GM12872 (cell line): Measurements from ENCODE around the gene KRTAP2-1.
"Not testable (repeated sequence)": the region's sequence is repeated elsewhere in the genome, so short reads cannot be mapped to it uniquely, and the experiment has no call there.

ENCODE experiments used
- TF ChIP-seq, protein P1 (sequence below): IDR thresholded peaks from 3 replicates; pipeline ENCODE4 v1.5.1; 2011; ENCODE audit warnings: low read depth, mild to moderate bottlenecking, low read length, moderate library complexity; ENCODE audit not compliant: insufficient read depth

The KRTAP2-1 gene

DNA sequence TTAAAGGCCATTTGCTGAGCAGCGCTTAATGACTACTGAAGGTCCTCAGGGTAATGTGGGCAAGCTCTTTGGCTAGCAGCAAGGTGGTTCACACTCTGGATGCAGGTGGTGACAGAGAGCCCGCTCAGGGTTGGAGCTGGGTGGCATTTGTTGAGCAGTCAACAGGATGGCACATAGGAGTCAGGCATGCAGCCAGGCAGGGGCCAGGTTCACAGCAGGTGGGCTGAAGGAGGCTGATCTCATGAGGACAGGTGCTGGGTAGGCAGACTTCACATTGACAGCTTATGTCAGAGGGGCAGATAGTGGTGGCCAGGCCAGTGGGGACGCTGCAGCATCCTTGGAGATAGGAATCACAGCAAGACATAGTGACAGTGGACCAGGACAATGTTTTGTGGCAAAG, 42.7 kb downstream of the KRTAP2-1 start:
- TF ChIP-seq, protein P1, sequence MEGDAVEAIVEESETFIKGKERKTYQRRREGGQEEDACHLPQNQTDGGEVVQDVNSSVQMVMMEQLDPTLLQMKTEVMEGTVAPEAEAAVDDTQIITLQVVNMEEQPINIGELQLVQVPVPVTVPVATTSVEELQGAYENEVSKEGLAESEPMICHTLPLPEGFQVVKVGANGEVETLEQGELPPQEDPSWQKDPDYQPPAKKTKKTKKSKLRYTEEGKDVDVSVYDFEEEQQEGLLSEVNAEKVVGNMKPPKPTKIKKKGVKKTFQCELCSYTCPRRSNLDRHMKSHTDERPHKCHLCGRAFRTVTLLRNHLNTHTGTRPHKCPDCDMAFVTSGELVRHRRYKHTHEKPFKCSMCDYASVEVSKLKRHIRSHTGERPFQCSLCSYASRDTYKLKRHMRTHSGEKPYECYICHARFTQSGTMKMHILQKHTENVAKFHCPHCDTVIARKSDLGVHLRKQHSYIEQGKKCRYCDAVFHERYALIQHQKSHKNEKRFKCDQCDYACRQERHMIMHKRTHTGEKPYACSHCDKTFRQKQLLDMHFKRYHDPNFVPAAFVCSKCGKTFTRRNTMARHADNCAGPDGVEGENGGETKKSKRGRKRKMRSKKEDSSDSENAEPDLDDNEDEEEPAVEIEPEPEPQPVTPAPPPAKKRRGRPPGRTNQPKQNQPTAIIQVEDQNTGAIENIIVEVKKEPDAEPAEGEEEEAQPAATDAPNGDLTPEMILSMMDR: no peak

DNA sequence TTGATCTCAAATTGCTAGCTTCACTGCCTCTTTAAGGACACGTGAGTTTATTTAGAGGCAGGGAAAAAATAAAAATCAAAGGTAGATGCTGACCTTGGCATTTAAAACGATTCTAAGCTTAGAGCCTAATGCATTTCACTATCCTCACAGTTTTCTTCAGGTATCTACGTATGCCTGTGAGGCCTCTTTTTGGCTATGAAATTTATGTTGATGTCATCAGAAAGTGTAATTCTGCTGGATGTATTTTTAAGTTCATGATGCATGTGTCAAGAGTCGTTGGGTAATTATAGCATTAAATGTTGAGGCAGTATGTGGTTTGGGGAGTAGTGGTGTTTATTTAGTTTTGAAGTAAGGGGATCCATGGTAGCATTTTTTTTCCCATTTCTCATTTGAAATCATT, 43.2 kb downstream of the KRTAP2-1 start:
- TF ChIP-seq, protein P1: no peak

DNA sequence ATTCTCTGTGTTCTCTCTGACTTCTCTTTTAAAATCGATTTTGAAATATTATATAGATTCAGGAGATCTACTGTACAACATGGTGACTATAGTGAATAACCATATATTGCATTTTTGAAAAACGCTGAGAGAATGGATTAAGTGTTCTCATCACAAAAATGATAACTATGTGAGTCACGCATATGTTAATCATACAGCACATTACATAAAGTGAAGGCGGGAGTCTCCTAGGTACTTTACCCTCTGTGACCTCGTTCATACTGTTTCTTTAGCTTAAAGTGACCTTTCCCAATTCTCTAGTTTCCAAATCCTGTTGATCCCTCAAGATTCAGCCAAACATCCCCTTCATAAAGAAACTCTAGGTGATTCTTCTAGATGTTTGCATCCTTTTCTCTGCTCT, 44.3 kb downstream of the KRTAP2-1 start:
- TF ChIP-seq, protein P1: no peak

DNA sequence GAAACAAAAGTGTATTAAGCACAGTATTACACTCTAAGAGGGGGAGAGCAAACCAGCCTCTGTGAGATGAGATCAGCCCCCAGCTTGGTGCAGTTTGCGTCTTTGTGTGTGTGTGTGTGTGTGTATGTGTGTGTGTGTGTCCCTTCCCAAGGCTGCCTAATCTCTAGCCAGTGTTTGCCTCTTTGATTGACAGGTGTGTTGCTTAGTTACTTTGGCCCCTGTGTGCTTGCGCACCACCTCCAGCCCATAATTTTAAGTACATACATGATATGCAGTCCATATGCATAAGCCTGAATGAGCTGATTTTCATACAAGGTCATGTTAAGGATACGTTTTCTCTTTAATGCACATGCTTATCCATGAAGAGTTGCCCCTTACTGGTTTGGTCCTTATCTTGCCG, 45.3 kb downstream of the KRTAP2-1 start:
- TF ChIP-seq, protein P1: no peak

DNA sequence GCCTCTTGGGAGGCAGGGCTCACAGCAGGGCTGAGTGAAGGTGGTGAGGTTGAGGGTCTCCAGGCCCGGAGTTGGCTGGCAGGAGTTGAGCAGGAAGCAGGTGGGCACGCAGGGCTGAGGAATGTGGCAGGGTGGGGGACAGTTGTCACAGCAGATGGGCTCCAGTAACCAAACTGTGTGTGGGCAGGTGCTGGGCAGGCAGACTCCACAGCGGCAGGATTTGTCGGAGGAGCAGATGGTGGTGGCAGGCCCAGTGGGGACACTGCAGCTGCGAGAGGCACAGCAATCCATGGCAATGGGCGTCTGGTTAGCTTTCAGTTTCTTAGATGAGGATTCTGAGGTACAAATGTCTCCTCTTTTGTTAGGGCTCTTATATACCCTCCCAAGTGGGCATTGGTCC, 47.6 kb downstream of the KRTAP2-1 start, which contains the start of gene KRTAP3-2:
KRTAP3-2 (minus strand) TSS at position 344 of the 400 bp plus-strand sequence; CDS start at position 291, 53 bp downstream.
- TF ChIP-seq, protein P1: not testable (repeated sequence)

DNA sequence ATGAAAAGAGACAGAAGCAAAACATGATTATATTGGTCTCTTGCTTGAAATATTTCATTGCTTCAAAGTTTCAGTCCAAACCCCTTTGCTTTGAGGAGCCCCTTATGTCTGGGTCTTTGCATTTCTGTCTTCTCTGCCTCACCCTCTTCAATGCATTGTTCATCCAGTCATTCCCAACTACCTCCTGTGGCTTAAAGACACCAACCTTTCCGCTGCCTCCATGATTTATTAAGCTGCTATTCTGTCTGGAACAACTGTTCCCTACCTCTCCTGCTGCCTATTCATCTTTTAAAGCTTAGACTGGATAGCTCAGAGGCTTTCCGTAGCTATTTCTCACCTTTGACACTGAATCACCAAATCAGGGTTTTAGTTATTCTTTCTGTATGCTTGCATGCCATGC, 49.8 kb downstream of the KRTAP2-1 start:
- TF ChIP-seq, protein P1: no peak

DNA sequence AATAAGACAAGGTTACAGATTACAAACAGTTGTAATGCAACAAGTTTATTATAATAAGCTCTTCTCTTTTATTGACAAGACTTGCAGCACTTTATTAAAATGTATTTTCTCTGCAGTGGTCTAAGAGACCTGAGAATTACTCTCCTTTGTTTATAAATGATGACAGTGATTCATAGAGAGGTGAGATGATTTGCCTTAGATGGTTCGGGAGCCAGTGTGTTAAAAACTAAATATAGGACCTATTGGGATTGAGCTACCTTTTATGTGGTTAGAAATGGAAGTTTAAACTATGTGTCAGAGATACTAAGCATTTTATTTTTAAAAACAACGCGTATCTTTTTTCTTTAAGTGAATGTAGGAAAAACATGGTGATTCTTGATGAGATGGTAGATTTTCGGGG, 50.3 kb downstream of the KRTAP2-1 start:
- TF ChIP-seq, protein P1: no peak
